Measurements from ENCODE around the gene CACNG1. TPM values are rescaled to one million over a fixed set of nuclear protein-coding genes. Genes with fewer than 3 reads are reported as not detected.
"Not testable (repeated sequence)": the region's sequence is repeated elsewhere in the genome, so short reads cannot be mapped to it uniquely, and the experiment has no call there.

The CACNG1 gene
- total RNA-seq, 3 donors from 2014 or later = not detected

DNA sequence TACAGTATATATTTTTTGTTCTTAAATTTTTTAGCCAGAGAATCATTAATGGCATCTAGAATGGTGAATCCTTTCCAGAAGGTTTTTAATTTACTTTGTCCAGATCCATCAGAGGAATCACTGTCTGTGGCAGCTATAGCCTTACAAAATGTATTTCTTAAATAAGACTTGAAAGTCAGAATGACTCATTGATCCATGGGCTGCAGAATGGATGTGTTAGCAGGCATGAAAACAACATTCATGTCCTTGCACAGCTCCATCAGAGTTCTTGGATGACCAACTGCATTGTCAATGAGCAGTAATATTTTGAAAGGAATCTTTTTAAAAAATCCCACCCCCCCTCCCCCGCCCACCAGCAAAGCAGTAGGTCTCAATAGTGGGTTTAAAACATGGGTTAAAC, 51.4 kb downstream of the CACNG1 start:
- TF ChIP-seq, protein P1, sequence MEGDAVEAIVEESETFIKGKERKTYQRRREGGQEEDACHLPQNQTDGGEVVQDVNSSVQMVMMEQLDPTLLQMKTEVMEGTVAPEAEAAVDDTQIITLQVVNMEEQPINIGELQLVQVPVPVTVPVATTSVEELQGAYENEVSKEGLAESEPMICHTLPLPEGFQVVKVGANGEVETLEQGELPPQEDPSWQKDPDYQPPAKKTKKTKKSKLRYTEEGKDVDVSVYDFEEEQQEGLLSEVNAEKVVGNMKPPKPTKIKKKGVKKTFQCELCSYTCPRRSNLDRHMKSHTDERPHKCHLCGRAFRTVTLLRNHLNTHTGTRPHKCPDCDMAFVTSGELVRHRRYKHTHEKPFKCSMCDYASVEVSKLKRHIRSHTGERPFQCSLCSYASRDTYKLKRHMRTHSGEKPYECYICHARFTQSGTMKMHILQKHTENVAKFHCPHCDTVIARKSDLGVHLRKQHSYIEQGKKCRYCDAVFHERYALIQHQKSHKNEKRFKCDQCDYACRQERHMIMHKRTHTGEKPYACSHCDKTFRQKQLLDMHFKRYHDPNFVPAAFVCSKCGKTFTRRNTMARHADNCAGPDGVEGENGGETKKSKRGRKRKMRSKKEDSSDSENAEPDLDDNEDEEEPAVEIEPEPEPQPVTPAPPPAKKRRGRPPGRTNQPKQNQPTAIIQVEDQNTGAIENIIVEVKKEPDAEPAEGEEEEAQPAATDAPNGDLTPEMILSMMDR (IDR thresholded peaks at IDR 0.05) = no peak
- TF ChIP-seq POLR2AphosphoS5 (IDR thresholded peaks at IDR 0.05) = no peak
- TF ChIP-seq POLR2A (IDR thresholded peaks at IDR 0.05) = no peak
- H3K36me3 ChIP-seq = no peaks in the 10 kb centered on the region
- no peaks in the 10 kb centered on the region for H3K9me3 ChIP-seq
- no peak overlapping the region for H3K4me3 ChIP-seq
- intact Hi-C loops (cut with DNase I; ENCODE audit: low total_unique reads) = loop anchor here (5.0 kb wide), 1 partner anchor 1214 kb away; no protein-coding TSS in a partner anchor
- H3K27ac ChIP-seq = no peak overlapping the region
- DNase-seq (ENCODE audit: low spot score in 2 of 2) = no peak
- no peaks in the 10 kb centered on the region for H3K4me1 ChIP-seq
- H3K27me3 ChIP-seq = no peaks in the 10 kb centered on the region

DNA sequence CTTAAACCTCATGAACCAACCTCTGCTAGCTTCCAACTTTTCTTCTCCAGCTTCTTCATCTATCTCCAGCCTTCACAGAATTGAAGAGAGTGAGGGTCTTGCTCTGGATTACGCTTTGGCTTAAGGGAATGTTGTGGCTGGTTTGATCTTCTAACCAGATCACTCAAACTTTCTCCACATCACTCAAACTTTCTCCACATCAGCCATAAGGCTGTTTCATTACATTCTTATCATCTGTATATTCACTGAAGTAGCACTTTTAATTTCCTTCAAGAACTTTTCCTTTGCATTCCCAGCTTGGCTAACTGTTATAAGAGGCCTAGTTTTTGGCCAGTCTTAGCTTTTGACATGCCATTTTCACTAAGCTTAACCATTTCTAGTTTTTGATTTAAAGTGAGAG, 52.3 kb downstream of the CACNG1 start:
- DNase-seq (ENCODE audit: low spot score in 2 of 2) = no peak
- no peak overlapping the region for H3K27ac ChIP-seq
- no peaks in the 10 kb centered on the region for H3K9me3 ChIP-seq
- TF ChIP-seq, protein P1 (IDR thresholded peaks at IDR 0.05) = no peak
- no peak for TF ChIP-seq POLR2AphosphoS5 (IDR thresholded peaks at IDR 0.05)
- no peak for TF ChIP-seq POLR2A (IDR thresholded peaks at IDR 0.05)
- no peaks in the 10 kb centered on the region for H3K36me3 ChIP-seq
- no peaks in the 10 kb centered on the region for H3K4me1 ChIP-seq
- no peaks in the 10 kb centered on the region for H3K27me3 ChIP-seq
- H3K4me3 ChIP-seq = no peak overlapping the region
- intact Hi-C loops (cut with DNase I; ENCODE audit: low total_unique reads) = loop anchor here (5.0 kb wide), 1 partner anchor 1214 kb away; no protein-coding TSS in a partner anchor

DNA sequence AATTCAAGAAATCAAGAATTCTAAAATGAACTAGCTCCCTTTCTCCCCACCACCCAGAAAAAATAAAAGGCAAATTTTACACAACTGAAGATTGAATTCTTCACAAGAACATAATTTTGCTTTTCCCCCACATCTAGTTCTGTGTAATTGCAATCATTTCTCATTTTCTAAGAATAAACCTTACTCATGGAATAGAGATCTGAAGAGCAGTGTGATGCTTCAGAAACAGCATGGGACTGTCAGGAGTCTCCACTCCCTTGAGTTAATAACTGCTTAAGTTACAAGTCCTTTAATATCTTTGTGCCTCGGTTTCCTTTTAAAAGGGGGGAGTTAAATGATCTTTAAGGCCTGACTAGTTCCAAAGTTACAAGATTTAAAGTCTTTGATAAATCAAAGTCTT, 53.7 kb downstream of the CACNG1 start:
- DNase-seq (ENCODE audit: low spot score in 2 of 2) = no peak
- intact Hi-C loops (cut with DNase I; ENCODE audit: low total_unique reads) = loop anchor here (5.0 kb wide), 1 partner anchor 1216 kb away; no protein-coding TSS in a partner anchor
- TF ChIP-seq, protein P1 (IDR thresholded peaks at IDR 0.05) = no peak
- no peak for TF ChIP-seq POLR2AphosphoS5 (IDR thresholded peaks at IDR 0.05)
- no peak for TF ChIP-seq POLR2A (IDR thresholded peaks at IDR 0.05)
- H3K27me3 ChIP-seq = no peaks in the 10 kb centered on the region
- no peak overlapping the region for H3K4me3 ChIP-seq
- no peaks in the 10 kb centered on the region for H3K36me3 ChIP-seq
- H3K9me3 ChIP-seq = no peaks in the 10 kb centered on the region
- no peaks in the 10 kb centered on the region for H3K4me1 ChIP-seq
- H3K27ac ChIP-seq = no peak overlapping the region

DNA sequence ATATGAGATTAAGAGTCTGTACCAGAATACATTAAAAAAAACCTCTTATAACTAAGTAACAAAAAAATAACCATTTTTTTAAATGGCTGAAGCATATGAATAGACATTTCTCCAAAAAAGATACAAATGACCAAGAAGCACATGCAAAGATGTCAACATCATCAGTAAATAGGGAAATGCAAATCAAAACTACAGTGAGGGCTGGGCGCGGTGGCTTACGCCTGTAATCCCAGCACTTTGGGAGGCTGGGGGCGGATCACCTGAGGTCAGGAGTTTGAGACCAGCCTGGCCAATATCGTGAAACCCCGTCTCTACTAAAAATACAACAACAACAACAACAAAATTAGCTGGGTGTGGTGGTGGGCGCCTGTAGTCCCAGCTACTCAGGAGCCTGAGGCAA, 60.3 kb downstream of the CACNG1 start:
- H3K27ac ChIP-seq; H3K36me3 ChIP-seq; H3K4me1 ChIP-seq; H3K27me3 ChIP-seq; H3K9me3 ChIP-seq; H3K4me3 ChIP-seq; DNase-seq (ENCODE audit: low spot score in 2 of 2); intact Hi-C loops (cut with DNase I; ENCODE audit: low total_unique reads): not testable (repeated sequence)

DNA sequence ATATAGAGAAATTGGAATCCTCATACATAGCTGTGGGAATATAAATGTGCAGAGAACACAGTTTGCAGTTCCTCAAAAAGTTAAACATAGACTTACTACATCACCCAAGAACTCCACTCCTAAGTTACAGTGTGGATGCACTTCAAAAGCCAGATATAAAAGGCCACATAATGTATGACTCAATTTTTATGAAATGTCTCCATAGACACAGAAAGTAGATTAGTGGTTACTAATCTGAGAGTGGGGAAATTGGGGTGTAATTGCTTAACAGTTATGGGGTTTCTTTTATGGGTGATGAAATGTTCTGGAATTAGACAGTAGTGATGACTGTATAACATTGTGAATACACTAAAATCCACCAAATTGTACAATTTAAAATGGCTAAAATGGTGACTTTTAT, 60.9 kb downstream of the CACNG1 start:
- intact Hi-C loops (cut with DNase I; ENCODE audit: low total_unique reads) = no loop called here
- Histone ChIP-seq H3K4me3 (no peak overlapping the region), H3K4me1 (no peaks in the 10 kb centered on the region), H3K27me3 (no peaks in the 10 kb centered on the region), H3K9me3 (no peaks in the 10 kb centered on the region), H3K27ac (no peak overlapping the region), H3K36me3 (peaks cover 7% of the 10 kb centered on the region)
- TF ChIP-seq POLR2AphosphoS5 (IDR thresholded peaks at IDR 0.05) (no peak), POLR2A (IDR thresholded peaks at IDR 0.05) (no peak)
- DNase-seq (ENCODE audit: low spot score in 2 of 2) = no peak

Other genes with a start within 250 kb of the CACNG1 start
- not detected for gene CACNG5, start 209.4 kb upstream of the CACNG1 start, total RNA-seq
- 1 to 10 TPM in 2 of 3 donors, not detected in 1; 2.6 to 7.3 TPM for gene CACNG4, start 79.8 kb upstream of the CACNG1 start, total RNA-seq
- 100 to 1,000 TPM in 1 of 3 donors, 10 to 100 TPM in 2; 66.5 to 104 (median 79.8) TPM for gene HELZ, start 200.6 kb downstream of the CACNG1 start, total RNA-seq